HG02973 (cell line): ENCODE data around the gene MEIS1.

Experiments
- ATAC-seq: cut with Tn5 transposase; IDR thresholded peaks from one replicate; pipeline ENCODE4 v1.9.1; 2021; ENCODE audit warnings: moderate library complexity; ENCODE audit not compliant: unreplicated experiment

MEIS1 gene

DNA sequence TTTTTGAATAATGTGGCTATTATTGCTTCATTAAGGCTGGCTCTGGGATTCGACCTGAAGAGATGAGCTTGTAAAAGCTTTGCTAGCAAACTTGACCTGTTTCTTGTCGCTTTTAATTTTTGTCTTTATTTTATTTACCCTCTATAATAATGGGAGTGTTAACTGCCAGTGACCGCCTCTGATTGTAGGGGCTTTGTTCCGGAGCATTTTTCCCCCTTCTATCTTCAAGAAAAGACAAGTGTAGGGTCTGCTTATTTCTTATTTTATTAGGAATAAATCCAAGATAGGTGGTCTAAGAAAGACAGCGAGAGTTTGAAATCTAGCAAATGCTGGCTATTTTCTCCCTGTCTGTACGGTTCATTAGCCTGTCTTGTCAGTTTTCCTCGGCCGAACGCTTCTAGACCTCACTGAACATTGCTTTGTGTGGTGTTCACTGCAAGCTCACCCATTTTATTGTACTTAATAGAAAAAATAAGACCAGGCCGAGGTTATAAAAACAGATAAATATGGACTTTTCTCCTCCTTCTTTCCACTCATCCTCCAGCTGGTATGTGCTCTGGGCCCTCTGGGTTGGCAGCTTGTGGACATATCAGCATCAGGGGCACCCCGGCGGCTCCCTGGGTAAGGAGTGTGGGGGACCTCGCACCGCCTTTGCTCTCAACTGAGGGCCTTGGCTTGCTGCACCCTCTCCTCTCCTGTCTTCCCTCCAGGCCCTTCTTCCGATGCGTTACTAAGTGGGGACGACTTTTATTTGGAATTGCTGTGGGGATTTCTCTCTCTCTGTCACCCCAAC is 8.5 kb downstream of the MEIS1 start:
- ATAC-seq = no peak

DNA sequence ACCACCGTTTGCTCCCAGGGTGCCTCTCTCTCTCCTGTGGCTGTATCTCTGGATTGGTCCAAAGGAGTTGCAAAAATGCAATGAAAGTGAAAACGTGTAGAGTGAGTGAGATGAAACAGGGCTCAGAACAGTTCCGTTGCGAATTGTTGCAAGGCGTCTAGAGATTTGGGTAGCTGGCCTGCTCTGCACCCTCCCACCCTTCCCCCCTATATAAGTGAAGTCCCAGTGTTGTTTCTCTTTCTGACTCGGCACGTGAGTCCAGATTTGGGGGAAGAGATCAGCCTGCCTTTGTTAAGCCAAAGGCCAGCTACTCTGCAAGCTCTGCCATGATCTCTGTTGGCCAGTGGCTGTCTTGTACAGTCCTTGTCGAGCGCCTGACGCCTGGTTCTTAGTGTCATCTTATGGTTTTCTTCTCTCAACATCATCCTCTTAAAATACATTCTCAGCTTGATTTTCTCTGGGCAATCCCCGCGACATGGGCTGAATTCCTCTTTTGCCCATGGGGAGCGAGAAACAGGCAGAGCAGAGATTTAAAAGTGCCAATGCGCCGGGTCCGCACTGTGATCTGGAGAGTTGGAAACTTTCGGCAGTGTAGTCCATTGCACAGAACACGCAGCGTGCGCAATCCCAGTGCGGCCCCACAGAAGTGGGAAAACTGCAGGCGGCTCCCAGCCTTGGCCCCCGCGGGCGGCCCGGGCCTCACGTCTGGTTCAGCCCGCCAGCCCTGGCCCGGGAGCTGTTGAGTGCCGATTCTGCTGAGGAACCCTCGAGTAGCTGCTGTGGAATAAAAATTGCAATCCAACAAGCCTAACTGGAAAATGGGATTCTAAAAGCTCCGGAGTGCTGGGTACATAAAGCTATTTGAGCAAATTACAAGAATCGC is 9.3 kb downstream of the MEIS1 start:
- no peak for ATAC-seq

DNA sequence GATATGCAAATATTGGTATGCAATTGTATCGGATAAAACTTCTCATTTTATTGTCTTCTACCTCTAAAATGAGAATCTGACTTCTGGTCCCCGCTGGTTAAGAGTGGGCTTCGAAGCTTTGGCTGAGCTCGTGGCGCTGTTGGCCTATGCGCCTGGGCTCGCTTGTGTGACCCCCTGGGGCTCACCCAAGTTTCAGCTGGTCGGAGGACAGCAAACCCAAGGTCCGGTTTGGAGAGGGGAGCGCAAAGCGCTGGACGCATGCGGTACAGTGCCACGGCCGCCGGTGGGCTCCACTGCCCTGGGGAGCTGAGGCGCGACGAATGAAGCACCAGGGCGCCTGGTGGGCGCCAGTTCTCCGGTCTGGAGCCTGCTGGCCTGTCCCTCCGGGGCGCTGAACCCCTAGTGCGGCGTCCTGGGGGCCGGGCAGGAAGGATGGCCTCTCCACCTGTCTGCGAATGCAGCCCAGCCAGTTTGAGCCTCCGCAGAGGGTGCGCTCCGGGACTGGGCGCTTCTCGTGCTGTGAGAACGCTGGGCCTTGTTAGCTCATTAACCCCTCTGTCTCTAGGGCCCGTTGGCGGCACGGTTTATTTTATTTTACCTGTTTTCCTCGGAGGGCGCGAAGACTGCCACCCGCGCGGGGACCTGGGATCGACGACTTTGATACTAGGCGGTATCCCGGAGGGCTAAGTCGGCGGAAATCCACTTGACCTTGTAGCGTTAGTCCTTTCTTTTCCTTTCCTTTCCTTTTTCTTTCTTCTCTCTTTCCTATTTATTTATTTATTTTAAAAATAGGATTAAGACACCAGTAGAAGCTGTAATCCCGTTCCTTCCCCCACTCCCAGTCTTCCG is 10.4 kb downstream of the MEIS1 start:
- no peak for ATAC-seq

DNA sequence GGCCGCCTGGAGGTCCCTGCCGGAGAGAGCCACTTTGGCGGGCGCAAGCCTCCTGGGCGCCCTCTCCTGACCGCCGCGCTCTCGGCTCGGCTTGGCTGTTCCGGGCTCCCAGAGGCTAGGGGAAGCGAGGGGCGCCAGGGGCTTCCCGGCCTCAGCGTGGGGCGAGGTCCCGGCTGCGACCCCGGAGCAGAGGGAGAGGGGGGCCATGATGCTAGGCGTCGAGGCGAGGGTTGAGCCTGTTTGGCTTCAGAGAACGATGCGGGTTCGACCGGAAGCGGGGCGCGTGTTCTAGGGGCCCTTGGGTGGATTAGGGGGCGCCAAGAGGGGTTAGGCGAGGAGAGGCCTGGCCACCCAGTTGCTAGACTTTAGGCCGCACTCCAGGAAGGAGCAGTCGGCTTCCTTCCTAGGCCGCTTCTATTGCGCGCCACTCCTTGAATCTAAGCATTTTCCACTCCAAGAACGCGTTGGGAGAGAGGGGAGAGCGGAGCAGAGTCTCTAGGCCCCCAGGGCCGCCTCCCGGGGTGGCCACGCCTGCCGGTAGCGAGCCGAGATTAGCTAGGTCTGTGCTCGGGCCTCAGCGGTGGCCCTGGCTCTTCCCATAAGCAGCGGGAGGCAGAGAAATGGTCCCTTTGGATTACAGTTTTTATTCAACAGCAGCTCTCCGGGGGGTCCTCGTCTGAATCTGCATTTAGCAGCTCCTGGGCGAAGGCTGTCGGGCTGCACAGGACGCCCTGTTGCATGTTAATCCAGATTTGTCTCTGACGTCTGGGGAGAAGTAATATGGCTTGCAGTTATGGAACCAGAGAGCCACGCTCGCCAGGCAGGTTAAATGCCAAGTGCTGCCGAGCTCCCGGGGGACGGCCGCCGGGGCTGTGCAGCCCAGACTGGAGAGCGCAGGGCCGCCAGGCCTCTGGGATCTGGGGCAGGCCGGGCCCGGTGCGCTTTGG is 11.3 kb downstream of the MEIS1 start:
- no peak for ATAC-seq

DNA sequence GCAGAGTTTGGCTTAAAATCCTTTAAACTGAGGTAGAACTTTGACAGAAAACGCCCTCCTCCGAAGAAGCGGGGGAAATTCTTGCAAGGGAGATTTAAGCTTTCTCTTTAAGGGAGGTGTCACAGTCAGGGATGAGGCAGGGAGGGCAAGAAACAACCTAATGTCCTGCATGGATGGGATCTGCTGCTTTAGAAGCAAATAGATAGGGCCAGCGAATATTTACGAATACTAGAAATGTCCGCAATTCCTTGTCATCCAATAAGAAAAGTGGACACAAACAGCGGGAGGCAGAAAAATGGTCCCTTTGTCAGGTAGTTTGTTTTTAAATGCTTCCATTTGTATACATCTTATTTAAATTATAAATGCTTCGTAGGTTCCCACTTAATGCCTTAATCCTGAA is 12.0 kb downstream of the MEIS1 start:
- no peak for ATAC-seq

DNA sequence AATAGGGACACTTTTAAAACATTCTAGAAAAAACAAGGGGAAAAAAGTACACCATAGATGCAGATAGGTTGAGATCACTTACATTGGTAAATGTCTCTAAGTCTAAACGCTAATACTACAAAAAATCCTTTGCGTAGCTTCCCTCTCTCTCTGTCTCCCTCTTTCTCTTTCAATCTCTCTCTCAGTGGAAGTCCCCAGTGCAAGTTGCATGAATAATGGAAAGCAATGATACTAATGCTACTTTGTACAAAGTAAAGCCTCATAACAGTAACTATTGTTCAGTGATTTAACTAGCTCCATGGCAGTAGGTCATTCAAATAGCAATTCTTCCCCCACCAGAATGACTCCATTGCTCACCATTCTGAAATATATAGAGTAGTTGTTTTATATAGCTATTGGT is 12.8 kb downstream of the MEIS1 start:
- no peak for ATAC-seq

DNA sequence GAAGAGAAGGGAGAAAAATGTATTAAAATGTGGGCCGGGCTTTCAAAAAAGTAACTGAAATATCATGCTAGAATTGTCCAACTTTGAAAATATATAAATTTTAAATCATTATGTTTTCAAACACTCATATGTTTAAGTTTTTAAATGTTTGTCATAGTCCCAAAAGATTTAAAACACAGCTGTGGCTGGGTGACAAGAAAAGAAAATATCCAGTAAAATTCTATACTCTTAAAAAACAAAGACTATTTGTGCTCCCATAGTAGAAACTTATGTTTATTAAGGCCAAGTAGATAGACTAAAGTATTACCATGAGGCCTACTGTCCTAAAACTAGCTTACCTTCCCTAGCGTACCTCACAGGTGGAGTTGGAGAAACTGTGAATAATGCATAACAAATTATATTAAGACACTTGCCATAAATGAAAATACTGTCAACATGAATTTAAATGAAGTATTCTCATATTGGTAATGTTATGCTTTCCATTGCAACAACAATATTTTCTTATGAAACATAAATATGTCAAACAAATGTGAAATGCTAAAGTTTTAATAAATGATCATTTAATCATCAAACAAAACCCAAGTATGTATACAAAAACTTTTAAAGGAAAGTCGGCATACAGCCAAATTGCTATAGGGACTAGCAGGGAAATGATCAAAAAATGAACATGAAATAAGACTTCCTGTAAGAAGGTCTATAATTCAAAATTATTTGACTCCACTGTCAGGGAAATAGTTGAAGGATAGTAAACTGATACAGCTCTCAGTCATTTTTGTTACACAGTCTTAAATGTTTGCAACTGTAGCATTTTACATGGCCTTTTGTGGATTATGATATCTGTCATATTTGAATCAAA is 13.4 kb downstream of the MEIS1 start:
- no peak for ATAC-seq

DNA sequence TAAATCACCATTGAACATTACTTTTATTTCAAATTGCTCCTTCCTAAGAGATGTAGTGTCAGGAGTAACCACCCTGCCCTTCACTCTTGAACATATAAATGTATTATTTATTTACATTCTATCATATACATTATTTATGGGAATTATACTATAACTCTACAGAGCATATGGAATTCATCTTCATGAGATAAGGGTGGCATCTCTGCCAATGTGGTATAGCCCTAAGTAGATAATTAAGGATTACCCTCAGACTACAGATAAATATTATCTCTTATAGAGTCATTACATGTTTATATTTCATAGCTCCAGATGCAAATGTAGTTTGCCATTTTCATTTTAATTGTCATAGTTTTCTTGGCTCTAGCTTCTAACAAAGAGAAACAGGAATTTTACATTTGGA is 17.3 kb downstream of the MEIS1 start:
- no peak for ATAC-seq

DNA sequence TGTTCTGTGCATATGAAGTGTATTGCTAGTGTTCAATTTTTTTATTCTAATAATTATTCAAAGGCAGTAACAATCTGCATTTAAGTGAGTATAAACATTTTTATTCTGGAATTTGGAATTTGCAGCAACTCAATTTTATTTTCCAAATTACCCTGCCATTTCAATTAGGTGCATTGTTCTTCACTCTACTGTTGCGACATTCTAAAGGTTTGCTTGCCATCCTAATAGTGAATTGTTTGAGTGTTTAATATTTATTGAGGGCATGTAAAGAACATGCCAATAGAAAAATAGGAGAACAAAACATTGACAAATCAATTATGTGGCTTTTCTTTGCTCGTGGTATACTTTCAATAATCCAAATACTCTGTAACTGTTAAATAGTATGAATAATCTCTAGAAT is 18.0 kb downstream of the MEIS1 start:
- ATAC-seq = no peak

DNA sequence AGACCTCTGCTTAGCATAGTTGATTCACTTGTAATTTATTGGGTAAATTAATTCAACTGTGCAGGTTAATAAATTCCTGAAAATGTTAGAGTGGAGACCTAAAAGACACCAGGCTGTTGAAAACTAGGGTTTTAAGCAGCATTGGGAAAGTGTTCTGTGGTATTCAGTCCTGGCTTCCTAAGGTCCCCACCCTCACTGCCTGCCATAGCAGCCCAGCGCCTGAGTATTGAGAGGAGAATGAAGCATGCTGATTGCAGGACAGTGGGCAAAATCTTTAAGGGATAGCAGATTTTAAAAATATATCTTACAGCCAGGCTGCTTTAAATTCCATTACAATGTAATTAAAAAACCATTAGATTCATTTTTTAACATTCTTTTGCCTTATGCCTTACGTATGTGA is 20.6 kb downstream of the MEIS1 start:
- no peak for ATAC-seq

DNA sequence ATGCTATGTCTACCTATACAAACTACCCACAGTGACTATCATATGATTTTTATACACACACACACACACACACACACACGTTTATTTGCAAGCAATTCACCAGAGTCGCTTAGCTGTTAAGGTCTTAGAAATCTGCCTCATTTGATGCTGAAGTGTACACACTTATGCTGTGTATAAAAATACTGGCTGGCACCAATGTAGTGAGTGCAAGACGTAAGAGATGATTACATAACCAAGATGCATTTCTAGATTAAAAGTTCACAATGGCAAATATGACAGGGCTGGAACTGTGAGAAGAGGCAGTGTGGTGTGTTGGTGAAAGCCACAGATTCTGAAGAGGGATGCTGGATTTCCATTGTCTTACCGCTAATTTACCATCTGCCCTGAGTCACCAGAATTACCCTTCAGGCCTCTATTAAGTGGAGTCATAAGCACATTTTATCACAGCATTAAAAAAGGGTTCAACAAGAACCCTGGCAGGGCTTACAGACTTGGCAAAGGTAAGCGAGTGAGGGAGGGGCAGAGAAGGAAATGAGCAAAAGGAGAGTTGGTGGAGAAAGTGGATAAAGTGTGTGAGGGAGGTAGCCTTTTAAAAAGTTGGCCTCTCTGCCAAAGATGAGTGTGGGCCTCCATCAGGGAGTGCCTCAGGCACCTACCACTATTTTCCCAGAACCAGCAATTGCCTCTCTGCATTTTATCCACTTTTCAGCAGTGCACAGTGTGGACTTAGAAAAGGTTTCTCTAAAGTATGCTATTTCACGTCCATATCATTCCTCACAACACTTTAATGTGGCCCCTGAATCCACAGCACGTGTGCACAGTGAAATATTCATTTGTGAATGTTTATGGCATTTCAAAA is 21.5 kb downstream of the MEIS1 start:
- ATAC-seq = no peak

DNA sequence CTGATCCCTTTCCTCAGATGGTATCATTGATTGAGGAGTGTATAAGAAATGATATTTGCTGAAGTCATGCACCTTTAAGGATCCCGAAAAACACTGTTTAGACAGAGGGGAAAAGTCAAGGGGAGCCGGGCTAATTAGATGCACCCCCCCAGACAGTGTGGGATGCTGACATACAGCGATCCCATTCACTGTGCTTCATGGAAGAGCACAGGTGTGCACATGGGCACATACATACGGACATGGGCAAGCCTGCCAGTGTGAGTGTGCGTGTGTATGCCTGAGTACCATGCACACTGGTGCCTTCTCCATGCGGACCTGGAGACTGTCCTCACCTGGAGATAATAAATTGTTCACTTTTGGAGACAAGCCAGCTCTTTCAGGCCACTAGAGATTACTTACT is 22.6 kb downstream of the MEIS1 start:
- no peak for ATAC-seq

DNA sequence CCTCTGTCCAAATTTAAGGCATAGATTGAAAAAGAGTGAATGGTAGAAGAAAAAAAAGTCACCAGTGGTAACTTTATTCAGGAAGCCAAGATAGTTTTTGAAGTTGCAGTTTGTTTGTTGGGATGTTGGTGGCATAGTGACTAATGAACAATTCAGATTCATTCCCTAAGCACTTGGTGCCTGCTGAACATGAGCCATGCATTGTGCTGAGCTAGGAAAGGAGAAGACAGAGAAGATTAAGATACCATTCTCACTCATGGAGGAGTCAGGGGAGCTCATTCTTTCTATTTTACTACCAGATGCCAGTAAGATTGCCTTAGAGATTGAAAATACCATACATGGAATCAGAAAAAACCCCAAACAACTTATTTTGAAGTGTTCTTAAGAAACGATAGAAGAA is 25.1 kb downstream of the MEIS1 start:
- no peak for ATAC-seq

DNA sequence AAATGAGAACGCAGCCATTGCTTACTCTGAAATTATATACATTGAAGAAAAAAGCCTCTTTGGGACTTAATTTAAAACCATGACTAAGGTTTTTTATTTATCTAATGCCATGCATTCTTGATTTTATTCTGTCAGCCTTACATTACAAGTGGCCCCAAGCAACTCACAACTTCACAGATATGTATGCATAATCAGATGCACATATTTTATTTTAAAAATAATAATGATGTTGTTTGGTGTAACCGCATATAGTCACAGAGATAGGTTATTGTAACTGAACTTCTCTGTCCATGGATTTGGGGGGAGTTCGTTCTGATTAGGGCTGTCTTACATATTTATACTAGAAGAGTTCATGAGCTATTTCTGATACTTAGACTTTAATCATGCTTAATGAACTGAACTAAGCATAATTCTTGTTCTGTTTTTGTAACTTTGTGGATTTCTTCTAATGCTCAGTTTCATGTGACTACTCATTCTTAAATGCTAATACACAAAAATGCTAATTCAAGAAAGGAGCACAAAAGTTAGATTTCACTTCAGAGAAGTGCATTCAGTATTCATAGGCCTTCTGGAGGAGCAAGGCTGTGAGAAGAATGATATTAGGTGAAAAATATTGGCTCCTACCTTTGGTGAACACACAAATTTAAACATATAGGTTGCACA is 26.2 kb downstream of the MEIS1 start:
- ATAC-seq = no peak

DNA sequence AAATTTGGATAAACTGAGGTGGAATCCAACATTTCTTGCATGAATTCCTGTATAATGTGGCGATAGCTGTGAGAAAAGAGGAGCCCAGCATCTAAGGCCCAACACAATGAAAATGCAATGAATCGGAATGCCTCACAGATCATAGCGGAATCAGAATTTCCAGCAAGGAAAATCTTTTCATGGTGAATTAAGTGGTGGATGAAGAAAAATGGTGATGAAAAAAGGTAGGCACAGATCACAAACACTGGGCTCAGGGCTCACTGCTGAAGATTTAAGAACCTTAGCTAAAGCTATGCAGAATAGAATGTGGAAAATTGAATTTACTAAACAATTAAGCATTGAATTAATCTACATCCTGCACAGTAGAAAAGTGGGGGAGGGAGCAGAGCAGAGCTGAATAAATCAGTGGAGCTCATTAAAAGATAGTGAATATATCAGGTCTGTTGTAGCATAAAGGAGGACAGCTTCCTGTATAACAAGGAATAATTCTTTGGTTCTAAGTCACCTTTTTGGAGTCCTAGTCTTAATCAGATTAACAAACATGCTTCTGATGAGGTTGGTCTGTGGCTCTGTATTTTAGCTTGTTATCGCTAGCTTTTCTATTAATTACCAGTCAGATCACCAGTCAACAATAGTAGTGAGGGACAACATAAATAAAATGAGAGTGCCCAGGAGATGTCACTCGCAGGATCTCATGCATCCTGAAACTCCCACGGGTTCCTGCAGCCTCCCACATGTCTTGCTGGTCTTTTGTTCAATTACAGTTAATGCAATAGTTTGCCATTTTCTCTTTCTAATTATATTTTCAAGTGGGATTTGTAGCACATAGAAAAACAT is 27.0 kb downstream of the MEIS1 start:
- no peak for ATAC-seq

DNA sequence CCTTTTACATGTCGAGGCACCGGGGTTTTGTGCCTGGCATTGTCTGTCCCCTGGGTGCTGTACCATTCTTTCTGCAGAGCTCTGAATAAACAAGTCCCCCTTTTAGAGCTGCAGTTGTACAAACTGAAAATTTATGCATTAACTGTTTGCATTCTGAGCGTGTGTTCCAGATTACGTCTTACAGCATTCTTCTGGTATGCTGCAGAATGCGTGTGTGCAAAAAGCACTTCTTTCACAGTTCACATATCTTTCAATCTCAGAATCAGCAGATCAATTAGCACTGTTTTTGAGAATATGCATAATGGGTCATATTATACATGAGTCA is 27.5 kb downstream of the MEIS1 start:
- ATAC-seq = no peak

DNA sequence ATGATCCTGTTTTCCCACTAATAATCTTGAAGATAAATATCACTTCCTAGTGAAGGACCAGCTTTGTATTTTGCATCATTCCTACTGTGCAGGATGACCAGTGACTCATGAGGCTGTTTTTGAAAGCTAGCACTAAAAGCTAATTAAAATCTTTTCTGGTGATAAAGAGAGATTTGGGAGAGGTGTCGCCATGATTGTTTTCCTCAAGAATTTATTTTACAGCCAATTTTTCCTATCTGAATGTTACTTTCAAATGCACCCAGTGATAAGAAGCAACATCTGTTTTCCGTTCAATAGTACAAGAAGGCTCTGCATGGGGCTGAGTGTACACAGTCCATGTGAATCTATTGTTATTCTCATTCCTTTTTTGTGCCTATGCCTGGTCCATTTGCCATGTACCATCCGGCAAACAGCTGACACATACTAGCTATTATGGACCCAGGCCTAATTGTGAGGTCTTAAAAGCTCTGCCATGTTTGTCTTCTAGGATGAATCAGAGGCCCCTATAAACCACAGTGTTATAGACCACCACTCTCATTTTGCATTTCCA is 28.4 kb downstream of the MEIS1 start:
- ATAC-seq = no peak
